TTC549 (cell line): ENCODE results near the gene RAB1B.
"Not testable (repeated sequence)": the region's sequence is repeated elsewhere in the genome, so short reads cannot be mapped to it uniquely, and the experiment has no call there.

ENCODE experiments used
- FAIRE-seq: peaks from 2 replicates; lab custom pipeline; 2012; peaks lifted over from hg19 to GRCh38; lab: Jason Lieb, UNC

Gene RAB1B

GRCh38 chr11:66267379-66268243 lies 828 bp upstream of the RAB1B start:
- no peak for FAIRE-seq

DNA sequence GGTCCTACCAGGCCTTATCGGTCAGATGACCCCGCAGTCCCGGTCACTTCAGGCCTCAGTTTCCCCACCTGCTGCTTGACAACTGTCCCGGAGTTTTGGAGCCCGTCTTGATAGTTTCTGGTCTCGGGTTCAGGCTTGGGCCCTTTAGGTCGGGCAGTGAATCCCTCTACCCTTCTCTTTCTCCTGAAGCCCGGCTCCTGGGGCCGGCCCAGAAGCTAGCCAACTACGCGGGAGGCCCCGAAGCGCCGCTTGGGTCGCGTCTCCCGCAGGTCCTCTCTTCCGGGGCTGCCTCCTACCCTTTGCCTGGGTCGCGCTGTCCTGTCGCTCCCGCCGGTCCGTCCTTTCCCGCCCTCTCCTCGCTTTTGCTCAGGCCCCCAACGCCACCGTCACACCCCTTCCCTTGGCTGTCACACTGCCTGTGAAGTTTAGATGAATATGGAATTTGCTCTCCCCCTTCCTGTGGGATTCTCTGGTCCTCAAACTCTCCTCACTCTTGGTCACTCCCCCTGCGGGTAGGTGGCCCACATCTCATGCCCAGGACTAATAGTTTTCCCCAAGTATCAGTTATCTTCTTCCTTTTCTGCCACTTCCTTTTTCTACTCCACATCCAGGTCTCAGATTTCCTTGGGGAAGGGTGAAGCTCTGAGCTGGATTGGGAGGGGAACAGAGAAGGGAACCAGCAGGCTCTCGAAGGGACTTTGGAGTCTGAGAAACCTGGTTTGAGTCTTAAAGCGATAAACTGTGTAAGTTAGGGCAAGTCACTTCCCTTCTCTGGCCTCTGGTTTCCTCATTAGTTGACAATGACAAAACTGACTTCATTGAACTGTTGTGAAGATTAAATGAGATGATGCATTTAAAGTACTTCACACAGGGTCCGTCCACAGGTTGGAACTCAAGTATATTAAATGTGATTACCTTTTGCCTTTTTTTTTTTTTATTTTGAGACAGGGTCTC lies 790 bp downstream of the RAB1B start:
- no peak for FAIRE-seq

GRCh38 chr11:66271816-66272215 lies 3.4 kb downstream of the RAB1B start:
- no peak for FAIRE-seq

GRCh38 chr11:66272596-66272995 lies 4.2 kb downstream of the RAB1B start:
- no peak for FAIRE-seq

DNA sequence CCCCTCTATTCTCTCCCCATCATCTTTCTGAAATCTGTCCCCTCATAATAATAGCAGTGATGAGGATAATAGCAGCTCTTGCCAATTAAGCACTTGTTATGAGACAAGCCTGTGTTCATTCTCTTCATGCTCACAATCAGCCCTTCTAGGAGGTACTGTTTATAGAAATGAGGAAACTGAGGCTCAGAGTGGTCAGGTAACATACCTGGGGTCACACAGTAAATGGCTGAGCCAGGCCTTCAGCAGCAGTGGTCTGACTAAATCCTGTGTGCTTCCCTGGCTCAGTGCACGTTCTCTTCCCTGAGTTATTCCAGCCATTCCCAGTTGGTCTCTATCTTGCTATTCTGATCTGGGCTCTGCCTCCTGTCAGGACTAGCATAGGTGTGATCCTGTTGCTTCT lies 5.8 kb downstream of the RAB1B start:
- no peak for FAIRE-seq

- FAIRE-seq: no peak
Observed at GRCh38 chr11:66275396-66275795, 7.0 kb downstream of the RAB1B start.

GRCh38 chr11:66275984-66276612 lies 7.7 kb downstream of the RAB1B start:
- no peak for FAIRE-seq

GRCh38 chr11:66276619-66277018 lies 8.2 kb downstream of the RAB1B start:
- not testable (repeated sequence) for FAIRE-seq

DNA sequence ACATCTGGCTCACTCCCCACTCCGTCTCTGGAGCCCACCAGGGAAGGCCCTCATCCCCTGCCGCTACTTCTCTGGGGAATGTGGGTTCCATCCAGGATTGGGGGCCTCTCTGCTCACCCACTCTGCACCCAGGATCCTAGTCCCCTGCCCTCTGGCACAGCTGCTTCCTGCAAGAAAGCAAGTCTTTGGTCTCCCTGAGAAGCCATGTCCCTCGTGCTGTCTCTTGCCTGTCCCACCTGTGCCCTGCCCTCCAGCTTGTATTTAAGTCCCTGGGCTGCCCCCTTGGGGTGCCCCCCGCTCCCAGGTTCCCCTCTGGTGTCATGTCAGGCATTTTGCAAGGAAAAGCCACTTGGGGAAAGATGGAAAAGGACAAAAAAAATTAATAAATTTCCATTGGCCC lies 8.6 kb downstream of the RAB1B start:
- FAIRE-seq: not testable (repeated sequence)

DNA sequence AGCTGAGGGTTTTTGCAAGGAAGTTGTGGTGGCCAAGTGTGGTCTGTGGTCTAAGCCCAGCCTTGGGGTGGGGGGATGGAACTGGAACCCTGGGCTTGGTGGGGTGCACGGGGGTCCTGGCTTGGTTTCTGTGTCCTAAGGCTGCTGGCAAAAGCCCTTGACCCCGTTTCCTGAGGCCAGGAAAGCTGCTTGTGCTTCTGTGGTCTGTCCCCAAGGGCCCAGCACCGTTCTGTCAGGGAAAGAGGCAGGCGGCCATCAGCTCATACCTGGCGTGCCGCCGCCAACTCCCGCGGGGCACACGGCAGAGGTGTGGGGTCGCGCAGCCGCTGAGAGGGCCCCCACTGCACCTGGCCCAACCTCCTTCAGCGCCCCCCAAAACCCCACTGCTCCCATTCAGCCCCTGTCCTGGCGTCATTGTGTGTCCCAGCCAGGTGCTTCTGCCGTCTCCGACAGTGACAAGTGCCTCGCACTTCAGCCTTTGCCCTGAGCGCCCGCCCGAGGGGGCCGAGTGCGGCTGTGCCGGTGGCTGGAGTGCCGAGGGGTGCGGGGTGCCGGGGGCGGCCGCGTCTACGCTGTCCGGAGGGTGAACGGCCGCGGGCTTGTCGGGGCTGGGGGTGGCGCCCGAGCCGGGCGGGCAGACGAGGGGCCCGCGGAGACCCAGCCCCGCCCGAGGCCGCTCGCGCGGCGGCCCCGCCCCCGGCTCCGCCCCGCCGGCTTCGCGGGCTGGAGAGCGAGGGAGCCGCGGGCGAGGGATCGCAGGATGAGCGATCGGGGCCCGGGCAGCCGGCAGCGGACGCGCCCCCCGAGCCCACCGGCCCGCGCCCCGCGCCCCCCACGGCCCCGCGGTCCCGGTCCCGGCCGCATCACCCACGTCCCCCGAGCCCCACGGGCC lies 9.3 kb downstream of the RAB1B start, which contains the start of gene CNIH2:
TSS of gene CNIH2 (plus strand) at position 705 of the 892 bp plus-strand sequence. CDS start 282 bp downstream, outside the sequence.
- no peak for FAIRE-seq

DNA sequence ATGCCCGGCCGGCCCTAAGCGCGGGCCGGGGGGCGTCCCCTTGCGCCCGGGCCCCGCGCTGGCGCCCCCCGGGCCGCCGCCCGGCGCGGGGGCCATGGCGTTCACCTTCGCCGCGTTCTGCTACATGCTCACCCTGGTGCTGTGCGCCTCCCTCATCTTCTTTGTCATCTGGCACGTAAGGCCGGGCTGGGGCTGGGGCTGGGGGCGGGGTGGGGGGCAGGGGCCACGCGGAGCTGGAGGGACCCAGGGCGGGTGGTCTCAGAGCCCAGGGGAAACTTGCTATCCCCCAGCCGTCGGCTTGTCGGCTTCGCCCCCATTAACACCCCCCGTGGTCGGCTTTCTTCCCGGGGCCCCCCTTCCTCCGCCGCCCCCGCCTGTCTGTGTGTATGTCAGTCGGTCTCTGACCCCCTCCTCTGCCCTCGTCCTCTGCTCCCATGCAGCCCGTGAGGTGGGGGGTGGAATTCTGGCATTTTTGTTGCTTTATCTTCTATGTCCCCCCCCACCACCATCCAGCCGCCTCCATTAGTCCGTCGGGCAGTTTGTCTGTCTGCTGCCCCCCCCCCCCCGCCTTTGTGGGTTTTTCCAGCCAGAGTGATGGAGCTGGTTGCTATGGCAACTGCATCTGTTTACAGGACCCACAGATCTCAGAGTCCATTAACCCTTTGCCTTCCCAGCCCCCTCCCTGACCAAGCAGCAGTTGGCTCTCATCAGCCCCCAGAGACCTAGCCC lies 10.1 kb downstream of the RAB1B start:
- FAIRE-seq: no peak

GRCh38 chr11:66279092-66279734 lies 10.8 kb downstream of the RAB1B start:
- FAIRE-seq: no peak

GRCh38 chr11:66280428-66280827 lies 12.0 kb downstream of the RAB1B start:
- FAIRE-seq: no peak

DNA sequence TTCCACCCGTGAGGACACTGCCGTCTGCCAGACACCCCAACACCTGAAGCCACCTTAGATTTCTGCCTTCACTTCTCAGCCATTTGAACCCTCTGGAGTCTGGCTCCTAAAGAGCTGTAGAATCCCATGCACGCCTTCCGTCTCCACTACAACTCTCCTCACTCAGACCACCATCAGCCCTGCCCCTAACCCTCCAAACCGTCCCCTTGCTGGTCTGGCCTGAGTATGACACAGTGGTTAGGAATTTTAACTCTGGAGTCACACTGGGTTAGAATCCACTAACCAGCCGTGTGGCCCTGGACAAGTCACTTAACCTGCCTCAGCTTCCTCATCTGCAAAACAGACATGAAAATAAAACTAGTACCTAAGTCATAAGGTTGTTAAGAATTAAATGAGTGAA lies 12.6 kb downstream of the RAB1B start:
- FAIRE-seq: no peak

DNA sequence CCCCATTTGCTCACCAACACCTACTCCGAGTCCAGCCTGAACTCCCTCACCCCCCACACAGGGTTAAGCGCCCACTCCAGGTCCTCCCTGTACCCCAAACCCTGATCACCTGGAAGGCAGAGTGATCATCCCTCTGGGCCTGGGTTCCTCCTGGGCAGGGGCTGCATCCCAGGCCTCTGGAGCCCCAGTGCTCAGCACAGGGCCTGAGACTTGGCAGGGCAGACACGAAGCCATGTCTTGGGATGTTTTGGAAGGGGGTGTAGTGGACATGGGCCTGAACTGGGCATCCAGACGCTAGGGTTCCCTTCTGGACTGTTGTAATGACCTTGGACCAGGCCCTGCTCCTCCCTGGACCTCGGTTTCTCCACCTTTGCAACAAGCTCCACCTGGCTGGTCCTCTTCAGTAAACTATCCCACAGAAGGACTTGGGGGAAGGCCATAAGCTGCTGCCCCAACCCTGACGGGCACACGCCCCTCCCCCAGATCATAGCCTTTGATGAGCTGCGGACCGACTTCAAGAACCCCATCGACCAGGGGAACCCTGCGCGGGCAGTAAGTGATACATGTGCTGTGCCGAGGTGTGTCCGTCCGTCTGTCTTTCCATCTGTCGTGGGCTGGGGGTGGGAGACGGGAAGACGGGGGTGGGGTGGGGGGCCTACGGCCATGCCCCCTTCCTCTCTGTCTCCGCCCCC lies 13.5 kb downstream of the RAB1B start:
- no peak for FAIRE-seq

DNA sequence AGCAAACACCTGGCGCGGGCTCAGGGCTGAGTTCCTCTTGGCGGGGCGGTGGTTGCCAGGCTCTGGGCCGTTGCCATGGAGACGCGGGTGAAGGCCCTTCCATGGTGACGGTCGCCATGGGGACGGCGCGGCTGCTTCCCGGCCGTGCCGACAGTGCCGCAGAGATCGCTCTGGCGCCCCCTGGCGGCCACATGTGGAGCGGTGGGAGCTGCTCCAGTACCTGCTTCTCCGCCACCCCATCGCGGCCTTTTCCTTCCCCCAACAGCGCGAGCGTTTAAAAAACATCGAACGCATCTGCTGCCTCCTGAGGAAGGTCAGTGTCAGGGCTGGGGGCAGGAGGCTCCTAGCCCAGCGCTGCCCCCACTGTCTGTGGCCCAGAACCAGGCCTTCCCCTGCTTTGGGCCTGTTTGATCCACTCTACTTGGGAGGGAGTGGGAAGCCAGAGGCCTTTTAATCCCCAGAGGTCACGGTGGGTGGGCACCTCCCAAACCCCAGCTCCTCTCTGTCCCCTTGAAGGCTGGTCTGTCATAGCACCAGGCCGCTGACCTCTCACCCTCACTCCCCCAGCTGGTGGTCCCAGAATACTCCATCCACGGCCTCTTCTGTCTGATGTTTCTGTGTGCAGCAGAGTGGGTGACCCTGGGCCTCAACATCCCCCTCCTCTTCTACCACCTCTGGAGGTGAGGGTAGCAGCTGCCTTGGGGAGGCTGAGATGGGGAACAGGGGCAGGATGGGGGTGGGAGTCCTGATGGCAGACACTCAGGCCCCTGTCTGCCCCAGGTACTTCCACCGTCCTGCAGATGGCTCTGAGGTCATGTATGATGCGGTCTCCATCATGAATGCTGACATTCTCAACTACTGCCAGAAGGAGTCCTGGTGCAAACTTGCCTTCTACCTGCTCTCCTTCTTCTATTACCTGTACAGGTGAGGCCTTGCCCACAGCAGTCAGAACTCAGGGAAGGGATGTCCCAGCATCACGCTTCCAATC lies 14.3 kb downstream of the RAB1B start:
- no peak for FAIRE-seq

DNA sequence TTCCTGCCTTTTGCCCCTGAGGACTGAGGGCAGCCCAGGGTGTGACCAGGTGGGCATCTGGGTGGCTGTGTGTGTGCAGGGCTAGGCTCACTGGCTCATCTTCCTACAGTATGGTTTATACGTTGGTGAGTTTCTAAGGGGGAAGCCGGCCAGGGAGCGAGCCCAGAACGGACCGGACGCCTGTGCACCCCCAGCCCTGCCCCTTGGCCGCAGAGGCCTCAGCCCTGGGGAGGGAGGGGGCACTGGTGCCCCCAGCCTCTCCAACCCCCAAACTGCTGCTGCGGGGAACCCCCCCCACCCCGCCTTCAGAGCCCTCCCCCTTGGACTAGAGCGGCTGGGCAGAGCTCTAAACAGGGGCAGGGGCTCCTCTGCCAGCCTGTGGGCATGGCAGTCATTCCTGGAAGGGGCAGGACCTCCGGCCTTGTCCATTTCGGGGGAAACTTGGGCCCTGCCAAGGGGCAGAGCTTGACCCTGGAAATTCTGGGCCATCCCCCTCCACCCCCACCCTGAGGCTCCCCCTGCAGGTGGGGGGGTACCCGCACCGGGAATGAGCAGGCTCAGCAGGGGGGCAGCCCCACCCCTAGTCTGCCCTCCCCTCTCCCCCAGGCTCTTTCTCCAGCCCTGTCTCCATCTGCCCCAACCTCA lies 15.1 kb downstream of the RAB1B start:
- FAIRE-seq: no peak

- no peak for FAIRE-seq
Observed at GRCh38 chr11:66284526-66285078, 16.2 kb downstream of the RAB1B start.
